Germinal center (tissue), 1 donor: Measurements from ENCODE around the gene TANC1.

Source experiments
- DNase-seq: peaks from one replicate; pipeline ENCODE4 v3.0.0; 2012; ENCODE audit warnings: mixed read lengths, low spot score

TANC1 gene

DNA sequence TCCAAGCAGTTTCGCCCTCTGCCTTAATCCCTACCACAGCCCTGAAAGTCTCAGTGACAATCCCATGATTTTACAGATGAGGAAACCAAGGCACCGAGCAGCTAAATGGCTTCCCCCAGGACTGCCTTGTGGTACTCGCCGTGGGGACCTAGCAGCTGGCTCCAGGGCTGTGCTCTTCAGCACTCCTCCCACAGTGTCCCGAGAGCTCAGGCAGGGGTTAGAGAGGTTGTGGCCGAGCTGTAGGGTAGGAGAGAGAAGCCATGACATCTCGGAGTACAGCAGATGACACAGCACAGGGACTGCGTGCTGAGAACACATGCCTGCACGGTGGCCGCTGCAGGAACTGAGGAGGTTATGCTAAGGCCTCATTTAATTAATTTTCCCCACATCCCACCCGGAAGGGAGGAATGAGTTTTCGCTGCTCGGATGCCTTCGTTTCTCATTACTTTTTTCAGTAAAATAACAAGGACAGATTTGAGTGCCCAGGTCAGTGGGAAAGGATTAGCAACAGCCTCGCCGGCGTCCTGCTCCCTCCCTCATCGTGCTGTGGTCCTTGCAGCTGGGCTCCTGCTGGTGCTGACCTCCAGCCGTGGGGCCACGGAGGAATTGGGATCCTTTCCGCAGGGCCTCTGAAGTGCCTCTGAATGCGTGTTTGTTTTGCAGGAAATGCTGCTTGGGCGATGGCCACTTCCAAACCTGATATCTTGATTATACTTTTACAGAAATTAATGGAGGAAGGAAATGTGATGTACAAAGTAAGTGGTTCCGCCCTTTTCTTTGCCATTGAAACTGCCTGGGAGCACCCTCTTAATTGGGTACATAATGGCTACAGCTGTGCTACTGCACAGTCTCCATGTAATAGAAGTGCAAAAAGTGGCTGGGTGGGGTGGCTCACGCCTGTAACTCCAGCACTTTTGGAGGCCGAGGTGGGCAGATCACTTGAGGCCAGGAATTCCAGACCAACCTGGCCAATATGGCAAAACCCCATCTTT, 256.9 kb downstream of the TANC1 start:
- DNase-seq, result no peak

DNA sequence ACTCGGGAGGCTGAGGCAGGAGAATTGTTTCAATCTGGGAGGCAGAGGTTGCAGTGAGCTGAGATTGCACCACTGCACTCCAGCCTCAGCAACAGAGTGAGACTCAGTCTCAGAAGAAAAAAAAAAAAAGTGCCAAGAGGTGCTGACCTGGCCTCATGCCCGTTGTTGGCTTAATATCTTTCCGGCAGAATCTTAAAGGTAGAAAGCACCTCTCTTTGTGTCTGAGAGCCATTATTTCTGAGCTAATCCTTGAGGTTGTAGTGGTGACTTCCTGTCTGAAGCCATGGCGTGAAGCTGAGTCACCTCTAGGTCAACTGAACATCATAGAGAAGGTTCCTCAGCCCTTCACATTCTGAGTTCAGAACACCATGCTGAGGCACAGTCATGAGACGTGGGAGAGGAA, 257.6 kb downstream of the TANC1 start:
- no peak for DNase-seq

DNA sequence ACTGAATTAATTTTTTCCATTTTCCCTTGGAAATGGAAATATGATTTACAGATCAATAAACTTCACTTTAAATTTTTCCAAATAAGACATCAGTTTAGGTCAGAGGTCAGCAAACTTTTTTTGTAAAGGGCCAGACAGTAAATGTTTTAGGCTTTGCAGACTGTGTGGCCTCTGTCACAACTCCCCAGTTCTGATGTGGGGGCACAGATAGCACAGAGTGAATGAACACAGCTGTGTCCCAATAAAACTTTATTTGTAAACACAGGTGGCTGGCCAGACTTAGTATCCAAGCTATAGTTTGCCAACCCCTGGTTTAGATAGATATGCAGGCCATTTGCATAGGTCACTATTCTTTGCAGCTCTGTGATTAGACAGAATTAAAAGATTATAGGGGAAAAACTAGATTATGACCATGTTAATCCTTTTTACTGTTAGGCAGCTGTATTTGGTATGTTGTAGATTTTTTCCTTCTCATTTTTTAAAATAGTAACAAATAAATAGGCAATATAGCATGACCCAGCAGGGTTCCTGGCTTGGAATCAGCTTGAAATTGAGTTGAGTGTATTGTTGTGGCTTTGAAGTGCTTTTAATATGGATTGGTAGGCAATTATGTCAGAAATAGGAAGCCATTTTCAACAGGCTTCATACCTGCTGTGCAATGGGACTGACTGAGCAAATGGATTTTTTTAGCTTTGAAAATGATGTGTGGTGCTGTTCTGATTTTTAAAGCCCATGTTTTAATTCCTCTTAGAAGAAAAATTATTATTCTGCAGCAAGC, 258.4 kb downstream of the TANC1 start:
- no peak for DNase-seq

DNA sequence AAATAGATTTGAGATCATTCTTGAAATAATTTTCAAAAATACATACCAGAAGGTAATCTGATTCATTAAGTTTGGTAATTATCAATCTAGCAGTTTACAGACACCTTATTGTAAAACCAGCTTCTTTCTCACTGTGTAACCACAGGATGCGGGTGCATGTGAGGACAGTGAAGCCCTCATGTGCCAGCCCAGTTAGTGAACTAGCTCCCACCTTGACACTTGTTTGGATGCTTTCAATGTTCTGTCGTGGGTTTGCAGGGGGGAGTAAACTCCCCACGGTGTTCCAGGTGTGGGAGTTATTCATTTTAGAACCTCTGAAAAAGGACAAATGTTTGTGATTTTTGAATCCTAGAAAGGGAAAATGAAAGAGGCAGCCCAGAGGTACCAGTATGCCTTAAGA, 259.0 kb downstream of the TANC1 start:
- no peak for DNase-seq

DNA sequence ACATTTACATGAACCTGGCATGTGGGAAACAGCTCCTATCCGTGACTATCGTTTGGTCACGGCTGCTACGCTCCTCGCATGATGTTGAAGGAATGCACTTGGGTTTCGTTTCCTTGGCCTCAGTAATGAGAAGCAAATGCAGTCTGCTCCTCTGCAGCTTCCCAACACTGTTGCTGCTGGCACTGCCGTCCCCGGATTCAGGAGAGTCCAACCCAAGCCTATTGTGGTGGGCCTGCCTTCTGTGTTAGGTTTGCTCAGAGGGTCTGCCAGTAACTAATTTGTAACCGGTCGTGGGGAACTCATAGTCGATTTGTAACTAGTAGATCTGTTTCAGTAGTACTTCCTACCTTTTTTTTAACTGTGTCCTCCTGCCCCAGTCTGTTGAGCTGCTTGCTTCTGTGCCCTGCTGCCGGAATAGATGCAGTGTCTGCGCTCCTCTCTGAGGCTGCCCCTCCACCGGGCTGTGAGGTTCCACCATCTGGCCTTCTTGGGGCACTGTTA, 259.7 kb downstream of the TANC1 start:
- no peak for DNase-seq

DNA sequence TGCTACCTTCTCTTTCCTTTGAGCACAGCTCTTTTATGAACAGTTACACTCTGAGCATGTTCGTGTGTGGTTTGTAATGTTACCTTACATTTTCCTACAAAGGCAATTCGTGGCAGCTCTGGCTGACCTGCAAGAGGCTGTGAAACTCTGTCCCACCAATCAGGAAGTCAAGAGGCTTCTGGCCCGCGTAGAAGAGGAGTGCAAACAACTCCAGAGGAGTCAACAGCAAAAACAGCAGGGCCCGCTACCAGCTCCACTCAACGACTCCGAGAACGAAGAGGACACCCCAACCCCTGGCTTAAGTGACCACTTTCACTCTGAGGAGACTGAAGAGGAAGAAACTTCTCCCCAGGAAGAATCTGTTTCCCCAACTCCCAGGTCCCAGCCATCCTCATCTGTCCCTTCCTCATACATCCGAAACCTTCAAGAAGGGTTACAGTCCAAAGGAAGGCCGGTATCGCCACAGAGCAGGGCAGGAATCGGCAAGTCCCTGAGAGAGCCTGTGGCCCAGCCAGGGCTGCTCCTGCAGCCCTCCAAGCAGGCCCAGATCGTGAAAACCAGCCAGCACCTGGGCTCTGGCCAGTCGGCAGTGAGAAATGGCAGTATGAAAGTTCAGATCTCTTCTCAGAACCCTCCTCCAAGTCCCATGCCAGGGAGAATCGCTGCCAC, 261.2 kb downstream of the TANC1 start:
- DNase-seq, result no peak

DNA sequence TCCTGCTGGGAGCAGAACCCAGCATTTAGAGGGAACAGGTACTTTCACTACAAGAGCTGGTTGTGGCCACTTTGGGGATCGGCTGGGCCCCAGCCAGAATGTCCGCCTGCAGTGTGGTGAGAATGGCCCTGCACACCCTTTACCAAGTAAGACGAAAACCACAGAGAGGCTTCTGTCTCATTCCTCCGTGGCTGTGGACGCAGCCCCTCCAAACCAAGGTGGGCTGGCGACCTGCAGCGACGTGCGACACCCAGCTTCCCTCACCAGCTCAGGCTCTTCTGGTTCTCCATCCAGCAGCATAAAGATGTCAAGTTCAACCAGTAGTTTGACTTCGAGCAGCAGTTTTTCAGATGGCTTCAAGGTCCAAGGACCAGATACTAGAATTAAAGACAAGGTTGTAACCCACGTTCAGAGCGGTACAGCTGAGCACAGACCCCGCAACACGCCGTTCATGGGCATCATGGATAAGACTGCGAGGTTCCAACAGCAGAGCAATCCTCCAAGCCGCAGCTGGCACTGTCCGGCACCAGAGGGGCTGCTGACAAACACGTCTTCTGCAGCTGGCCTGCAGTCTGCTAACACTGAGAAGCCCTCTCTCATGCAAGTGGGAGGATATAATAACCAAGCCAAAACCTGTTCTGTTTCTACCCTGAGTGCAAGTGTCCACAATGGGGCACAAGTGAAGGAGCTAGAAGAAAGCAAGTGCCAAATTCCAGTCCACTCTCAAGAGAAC, 261.9 kb downstream of the TANC1 start:
- DNase-seq, result no peak

DNA sequence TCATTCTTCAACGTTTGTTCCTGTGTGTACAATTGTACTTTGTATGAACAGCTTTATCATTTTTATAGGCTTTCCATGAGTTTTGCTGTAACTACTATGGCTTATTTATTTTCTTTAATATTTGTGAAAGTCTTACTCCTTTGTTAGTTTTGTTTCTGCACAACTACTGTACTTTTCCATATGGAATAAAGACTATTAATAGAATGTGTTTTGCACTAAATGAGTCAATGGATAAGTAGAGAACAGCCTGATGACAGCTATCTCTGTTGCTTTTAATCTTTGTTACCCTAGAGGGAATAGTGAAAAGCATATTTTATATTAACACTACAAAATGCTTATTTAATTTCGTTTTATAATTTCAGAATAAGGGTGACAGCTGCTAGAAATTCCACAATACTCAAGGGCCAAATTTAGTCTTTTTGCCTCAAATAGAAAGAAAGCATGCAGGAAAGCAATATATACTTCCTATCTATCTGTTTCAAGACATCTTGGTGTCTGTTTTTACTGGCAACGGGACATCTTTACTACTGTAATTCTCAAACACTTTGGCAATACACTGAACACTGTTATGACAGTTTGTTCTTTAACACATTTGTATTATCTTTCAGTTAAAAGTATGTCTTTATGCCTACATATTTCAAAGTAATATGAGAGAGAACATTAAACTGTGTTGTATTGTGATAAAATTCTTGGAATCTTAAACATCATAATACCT, 264.2 kb downstream of the TANC1 start:
- no peak for DNase-seq

DNA sequence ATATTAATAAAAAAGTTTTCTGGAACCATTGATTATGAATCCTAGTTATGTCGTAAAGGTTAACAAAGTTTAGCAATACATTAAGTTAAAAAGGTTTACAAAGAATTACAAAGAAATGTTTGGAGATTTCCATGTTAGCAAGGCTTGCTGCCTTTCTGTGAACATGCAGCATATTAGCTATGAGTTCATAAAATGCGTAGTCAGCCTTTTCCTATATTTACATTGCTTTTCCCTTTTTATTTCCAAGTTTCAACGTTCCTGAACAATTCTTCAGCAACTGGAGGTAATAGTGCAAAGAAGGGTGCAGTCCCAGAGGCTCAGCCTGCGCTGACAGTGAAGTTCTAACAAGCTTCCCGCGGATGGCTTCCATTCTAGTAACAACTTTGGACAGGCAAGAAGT, 266.4 kb downstream of the TANC1 start:
- no peak for DNase-seq

DNA sequence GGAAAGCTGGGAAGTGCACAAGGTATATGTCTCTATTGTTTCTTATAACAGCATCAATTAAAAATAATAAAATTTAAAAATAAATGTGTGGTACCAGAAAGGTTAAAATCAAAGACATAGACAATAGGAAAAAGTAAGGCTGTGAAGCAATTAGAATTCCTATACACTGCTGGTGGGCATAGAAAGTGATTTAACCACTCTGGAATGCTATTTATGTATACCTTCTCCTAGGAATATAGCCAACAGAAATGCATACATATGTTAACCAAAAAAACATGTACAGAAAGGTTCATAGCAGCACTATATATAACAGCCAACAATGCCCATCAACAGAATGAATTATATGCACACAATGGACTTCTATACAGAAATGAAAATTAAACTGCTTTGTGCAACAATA, 275.1 kb downstream of the TANC1 start:
- no peak for DNase-seq

DNA sequence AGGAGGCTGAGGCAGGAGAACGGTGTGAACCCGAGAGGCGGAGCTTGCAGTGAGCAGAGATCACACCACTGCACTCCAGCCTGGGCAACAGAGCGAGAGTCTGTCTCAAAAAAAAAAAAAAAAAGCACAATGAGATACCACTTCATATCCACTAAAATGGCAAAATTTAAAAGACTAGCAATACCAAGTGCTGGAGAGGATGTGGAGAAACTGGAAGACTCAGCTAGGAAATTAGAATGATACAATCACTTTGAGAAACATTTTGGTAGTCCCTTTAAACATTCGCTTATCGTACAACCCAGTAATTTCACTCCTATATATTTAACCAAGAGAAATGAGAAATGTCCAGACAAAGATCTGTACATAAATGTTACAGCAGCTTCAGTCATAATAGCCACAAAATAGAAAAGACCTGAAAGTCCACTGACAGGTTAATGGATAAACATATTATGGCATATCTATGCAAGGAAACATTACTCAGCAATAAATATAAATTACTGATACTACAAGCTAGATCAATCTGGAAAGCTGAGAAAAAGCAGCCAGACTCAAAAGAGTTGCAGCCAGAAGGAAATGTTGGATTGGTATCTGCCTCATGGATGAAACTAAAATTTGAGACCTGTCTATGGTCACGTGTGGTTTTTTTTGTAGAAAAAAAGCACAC, 278.0 kb downstream of the TANC1 start:
- no peak for DNase-seq

DNA sequence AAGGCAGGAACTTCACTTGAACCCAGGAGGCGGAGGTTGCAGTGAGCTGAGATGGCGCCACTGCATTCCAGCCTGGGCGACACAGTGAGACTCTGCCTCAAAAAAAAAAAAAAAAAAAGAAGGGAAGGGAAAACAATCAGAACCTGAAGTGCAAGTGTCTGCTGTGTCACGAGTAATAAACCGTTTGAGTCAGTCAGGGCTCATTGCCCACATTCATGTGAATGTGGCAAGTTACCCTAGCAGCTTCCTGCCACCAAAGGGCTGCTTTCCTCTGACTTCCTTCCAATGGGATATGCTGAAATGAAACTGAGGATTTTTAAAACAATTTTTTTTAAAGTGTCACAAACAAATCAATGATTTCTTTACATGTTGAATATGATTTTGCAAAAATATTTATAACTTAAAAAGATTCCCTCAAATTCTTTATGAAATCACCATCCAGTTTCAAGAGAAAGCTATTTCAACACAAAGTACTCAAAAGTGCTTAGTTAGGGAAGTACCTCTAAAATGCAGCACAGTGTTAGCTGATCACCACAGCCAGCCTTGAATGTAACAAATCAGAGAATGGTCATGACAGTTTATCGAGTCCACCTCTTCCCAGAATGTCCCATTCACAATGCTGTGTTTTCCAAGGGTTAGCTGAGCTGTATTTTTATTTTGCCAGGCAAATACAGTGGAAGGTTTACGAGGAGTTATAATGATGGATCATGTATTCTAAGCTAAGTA, 281.7 kb downstream of the TANC1 start:
- DNase-seq, result no peak

DNA sequence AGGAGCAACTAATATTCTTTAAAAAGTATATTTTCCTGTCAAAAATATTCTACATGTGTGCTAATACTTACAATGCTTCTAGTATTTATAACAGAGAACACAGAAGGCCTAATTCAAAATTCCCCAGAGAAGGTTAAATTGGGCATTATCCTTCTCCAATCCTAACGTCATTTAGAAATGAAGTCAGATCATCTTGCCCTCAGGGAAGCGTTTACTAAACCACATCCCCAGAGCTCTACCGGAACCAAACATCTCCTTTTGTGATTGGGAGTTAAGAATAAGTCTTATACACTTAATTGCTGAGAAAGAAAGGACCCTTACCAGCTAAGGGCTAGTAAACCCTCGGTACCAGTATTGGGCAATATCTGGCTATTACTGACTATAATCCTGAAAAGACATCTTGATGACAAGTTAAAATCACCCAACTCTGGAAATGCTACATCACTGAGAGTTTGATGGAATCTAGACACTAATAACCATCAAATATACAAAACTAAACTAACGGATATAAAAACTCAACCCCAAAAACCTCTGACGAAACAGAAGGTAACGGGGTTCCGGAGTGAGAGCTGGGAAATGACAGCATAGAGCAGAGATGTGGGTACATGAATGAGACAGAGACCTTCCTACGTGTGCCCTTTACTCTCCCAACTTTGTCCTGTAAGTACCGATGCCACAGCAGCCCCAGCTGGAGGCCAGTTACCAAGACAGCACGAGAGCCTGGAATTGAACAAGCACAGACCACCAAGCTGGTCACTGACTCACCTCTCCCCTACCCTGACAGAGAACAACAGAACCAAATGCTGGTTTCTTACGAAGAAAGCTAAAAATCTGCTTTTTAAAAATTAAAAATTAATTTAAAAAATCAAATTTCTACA, 283.1 kb downstream of the TANC1 start:
- no peak for DNase-seq

DNA sequence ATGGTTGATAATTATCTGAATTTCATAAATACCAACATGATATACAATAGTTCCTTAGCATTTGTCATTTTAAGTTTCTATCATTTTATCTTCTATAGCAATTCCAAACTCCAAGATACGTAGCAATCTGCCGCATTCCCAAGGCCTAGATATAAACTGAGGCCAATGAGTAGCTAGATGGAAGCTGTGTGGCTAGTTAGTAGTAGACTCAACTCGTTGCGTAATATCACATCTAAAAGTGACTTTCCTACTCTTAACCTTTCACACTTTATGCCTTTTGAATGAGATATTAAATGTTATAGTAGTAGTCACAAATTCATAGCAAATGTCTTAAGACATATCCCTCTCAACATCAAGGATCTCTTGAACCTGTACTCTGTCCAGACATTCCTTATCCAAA, 284.5 kb downstream of the TANC1 start:
- no peak for DNase-seq

DNA sequence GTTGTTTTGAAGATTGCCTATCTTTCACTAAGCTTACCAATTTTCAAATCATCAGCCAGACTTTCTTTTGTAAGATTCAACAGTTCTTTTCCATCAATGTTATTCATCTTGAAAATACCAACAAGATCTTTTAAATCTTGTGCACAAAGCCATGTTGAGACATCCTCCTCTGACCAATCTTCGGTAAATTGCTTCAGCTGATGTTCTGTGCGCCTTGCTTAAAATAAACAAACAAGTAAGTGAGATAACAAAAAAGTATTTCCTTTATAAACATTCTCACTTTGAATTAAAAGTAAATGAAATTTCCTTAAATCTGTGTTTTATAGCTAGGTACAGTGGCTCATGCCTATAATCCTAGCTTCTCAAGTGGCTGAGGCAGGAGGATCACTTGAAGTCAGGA, 287.7 kb downstream of the TANC1 start:
- no peak for DNase-seq

DNA sequence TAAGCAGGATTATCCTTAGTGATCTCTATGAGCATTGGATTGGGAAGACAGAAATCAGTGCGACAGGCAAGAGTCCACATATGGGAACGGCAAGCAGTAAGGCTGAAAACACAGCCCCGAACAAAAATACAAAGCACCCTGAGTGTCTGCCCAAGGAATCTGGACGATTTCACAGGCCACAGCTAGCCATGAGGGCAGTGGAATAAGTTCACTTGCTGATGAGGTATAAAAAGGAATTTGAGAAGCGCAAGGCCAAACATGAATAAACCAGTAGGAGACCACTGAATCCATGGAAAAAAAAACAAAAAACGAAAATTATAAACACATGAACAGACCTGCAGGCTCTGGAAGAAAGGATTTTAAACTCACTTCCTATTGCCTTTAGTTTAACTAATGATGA, 293.8 kb downstream of the TANC1 start:
- no peak for DNase-seq

DNA sequence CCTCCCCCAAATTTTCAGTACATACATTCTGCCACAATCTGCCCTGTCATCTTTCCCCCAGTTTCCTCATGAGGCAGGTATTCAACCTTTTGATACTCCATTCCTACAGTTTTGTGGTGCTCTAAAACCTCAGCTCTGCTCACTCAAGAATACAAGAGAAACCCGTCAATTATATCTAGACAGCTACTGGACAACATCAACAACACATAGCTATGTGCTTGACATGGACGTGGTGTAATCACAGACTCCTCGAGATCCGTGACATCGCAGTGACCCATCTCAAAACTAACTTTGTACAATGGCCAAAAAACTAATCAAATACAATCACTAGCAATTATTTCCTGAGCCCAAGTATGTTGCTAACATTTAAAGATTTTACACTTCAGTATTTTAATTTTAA, 294.5 kb downstream of the TANC1 start:
- DNase-seq, result no peak

DNA sequence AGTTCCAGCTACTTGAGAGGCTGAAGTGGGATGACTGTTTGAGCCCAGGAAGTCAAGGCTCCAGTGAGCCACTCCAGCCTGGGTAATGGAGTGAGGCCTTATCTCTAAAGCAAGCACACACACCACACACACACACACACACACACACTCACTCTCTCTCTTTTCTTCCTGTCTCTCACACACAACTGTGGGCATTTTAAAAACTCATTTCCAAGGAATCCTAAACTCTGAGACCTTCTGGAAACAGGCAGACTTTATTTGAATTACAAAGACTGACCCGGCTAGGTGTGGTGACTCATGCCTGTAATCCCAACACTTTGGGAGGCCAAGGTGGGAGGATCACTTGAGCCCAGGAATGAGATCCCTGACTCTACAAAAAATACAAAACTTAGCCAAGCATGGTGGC, 296.7 kb downstream of the TANC1 start:
- no peak for DNase-seq

DNA sequence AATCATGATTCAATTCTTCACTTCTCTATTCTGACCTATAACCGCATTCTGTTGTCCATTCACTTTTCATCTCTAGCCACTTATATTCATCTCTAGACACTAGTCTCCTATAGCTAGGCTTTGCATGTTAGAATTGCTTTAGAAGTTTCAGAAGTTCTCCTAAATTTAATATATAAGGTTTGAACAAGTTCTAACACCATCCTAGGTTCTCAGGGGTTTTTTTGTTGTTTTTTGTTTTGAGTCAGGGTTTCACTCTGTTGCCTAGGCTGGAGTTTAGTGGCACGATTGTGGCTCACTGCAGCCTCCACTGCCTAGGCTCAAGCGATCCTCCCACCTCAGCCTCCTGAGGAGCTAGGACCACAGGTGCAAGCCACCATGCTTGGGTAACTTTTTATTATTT, 298.1 kb downstream of the TANC1 start:
- no peak for DNase-seq
